Glutamatergic neuron (in vitro differentiated cells): ENCODE measurements around the gene AMBRA1. TPM values are rescaled to one million over a fixed set of nuclear protein-coding genes. Genes with fewer than 3 reads are reported as not detected.
A peak's percentile ranks its signal among the peaks of the same experiment; 100 is the strongest.

Experiments
- DNase-seq: peaks from one replicate; pipeline ENCODE4 v3.0.0; 2022
- H3K27ac Mint-ChIP-seq: one replicate; pipeline ENCODE4 v1.8.0; 2020; ENCODE audit warnings: mild to moderate bottlenecking, mixed read lengths, inconsistent platforms; ENCODE audit not compliant: unreplicated experiment
- H3K27me3 Mint-ChIP-seq: one replicate; pipeline ENCODE4 v1.8.0; 2020; ENCODE audit warnings: mild to moderate bottlenecking, moderate library complexity, mixed read lengths, inconsistent platforms; ENCODE audit not compliant: unreplicated experiment
- H3K36me3 Mint-ChIP-seq: one replicate; pipeline ENCODE4 v1.8.0; 2020; ENCODE audit warnings: mild to moderate bottlenecking, mixed read lengths, inconsistent platforms; ENCODE audit not compliant: unreplicated experiment
- H3K4me1 Mint-ChIP-seq: one replicate; pipeline ENCODE4 v1.8.0; 2020; ENCODE audit warnings: mild to moderate bottlenecking, low read depth, mixed read lengths, inconsistent platforms; ENCODE audit not compliant: unreplicated experiment
- H3K4me3 Mint-ChIP-seq: one replicate; pipeline ENCODE4 v1.8.0; 2020; ENCODE audit warnings: mild to moderate bottlenecking, mixed read lengths, inconsistent platforms; ENCODE audit not compliant: unreplicated experiment
- H3K9me3 Mint-ChIP-seq: one replicate; pipeline ENCODE4 v1.8.0; 2020; ENCODE audit warnings: mild to moderate bottlenecking, moderate library complexity, mixed read lengths, inconsistent platforms; ENCODE audit not compliant: unreplicated experiment
- CTCF ChIP-seq: fragments of 200-600 bp; sonication (generic); IDR thresholded peaks from one replicate; pipeline ENCODE4 v1.5.0; 2021; ENCODE audit not compliant: partially characterized antibody, unreplicated experiment
- long read RNA-seq: library from polyadenylated mRNA; unstranded; transcript quantifications from one replicate; pipeline ENCODE4 v2.0.0, GENCODE V29; 2020; ENCODE audit not compliant: unreplicated experiment
- total RNA-seq: library from RNA; stranded (reverse); fragmentation: NEBNext Ultra II Directional; extraction: Animal tissue kit (Norgen Biotek cat#: 25700); gene quantifications from one replicate; pipeline ENCODE4 v1.2.1, GENCODE V29; 2021; ENCODE audit not compliant: unreplicated experiment

The AMBRA1 gene
- 49.0 TPM for total RNA-seq
- long read RNA-seq, partial matches to known transcripts: 2 of 6 reads
- long read RNA-seq, other reads (novel, unspliced or antisense): 4 of 6 reads

- no peak for TF ChIP-seq CTCF
- Mint-ChIP-seq H3K36me3 (no peaks in the 10 kb centered on the region), H3K9me3 (no peaks in the 10 kb centered on the region), H3K4me3 (peak within 1 kb of the TSS; percentile 98), H3K4me1 (peaks cover 7% of the 10 kb centered on the region), H3K27ac (peak within 1 kb of the TSS; percentile 96), H3K27me3 (peaks cover 2% of the 10 kb centered on the region)
- DNase-seq: peak; percentile 87
Measured at GRCh38 chr11:46593550-46594373, at the start of gene AMBRA1. Gene AMBRA1 (minus strand): TSS chr11:46594023. CDS start chr11:46548380, 45,643 bp downstream.

- Mint-ChIP-seq H3K9me3 (no peaks in the 10 kb centered on the region), H3K27ac (no peak overlapping the region), H3K36me3 (peaks cover 4% of the 10 kb centered on the region), H3K4me1 (no peaks in the 10 kb centered on the region), H3K4me3 (no peak overlapping the region), H3K27me3 (peaks cover 2% of the 10 kb centered on the region)
- no peak for DNase-seq
- no peak for TF ChIP-seq CTCF
Measured at GRCh38 chr11:46643531-46643930, 49.7 kb upstream of the AMBRA1 start.

GRCh38 chr11:46642627-46643335 is 49.0 kb upstream of the AMBRA1 start:
- Mint-ChIP-seq H3K36me3 (peaks cover 4% of the 10 kb centered on the region), H3K27ac (no peak overlapping the region), H3K9me3 (no peaks in the 10 kb centered on the region), H3K4me3 (no peak overlapping the region), H3K27me3 (peaks cover 2% of the 10 kb centered on the region), H3K4me1 (no peaks in the 10 kb centered on the region)
- DNase-seq: no peak
- TF ChIP-seq CTCF: no peak

GRCh38 chr11:46641639-46642038 is 47.8 kb upstream of the AMBRA1 start:
- H3K27ac Mint-ChIP-seq: no peak overlapping the region
- H3K36me3 Mint-ChIP-seq: peaks cover 4% of the 10 kb centered on the region
- DNase-seq: no peak
- H3K4me3 Mint-ChIP-seq: no peak overlapping the region
- peaks cover 2% of the 10 kb centered on the region for H3K27me3 Mint-ChIP-seq
- no peaks in the 10 kb centered on the region for H3K4me1 Mint-ChIP-seq
- H3K9me3 Mint-ChIP-seq: no peaks in the 10 kb centered on the region
- no peak for TF ChIP-seq CTCF
